ENCODE data around the gene CALML3.

The CALML3 gene

DNA sequence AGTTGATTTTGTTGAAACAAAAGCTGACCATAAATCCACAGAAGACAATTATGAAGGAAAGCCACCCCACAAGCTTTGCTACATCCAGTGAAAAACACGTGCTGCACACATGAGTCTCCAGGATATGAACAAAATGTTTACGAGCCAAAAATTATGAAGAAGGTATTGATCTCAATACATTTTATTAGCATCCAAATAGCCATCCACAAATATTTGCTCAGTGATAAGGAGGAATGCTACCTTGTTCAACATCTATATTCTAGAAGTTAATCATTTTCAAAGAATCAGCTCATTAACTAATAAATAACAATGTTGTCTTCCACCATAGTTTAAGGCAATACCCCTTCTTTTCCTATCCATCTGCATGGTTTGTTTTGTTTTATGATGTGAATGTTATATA lies 42.7 kb downstream of the CALML3 start:
- no peak for DNase-seq (ENCODE audit: low read depth in 3 of 3)

DNA sequence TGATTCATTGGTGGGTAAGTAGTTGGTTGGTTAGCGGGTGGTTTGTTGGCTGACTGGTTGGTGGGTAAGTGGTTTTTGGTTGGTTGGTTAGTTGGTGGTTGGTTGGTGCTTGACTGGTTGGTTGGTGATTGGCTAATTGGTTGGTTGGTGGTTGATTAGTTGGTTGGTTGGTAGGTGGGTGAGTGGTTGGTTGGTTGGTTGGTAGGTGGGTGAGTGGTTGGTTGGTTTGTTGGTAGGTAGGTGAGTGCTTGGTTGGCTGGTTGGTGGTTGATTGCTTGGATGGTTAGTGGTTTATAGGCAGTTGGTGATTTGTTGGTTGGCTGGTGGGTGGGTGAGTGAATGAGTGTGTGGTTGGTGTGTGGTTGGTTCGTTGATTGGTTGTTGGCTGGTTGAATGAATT lies 44.2 kb downstream of the CALML3 start:
- DNase-seq (ENCODE audit: low read depth in 3 of 3) = no peak

DNA sequence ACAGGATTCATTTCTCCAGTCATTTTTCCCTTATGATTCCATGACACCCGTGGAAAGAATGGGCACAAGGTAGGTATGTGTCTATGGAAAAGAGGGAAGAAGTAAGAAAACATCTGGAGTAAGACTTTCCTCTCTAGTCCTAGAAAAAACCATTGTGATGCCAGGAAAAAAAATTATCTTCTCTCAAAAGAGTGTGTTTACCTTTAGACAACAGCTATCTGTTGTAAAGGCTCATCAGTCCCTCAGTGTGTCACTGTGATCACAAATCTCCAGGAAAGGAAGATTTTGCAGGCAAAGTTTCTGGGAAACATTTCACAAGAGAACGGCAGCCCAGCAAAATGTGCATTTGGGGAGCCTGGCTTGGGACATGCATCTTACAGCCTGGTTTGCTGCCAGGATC lies 44.8 kb downstream of the CALML3 start:
- DNase-seq (ENCODE audit: low read depth in 3 of 3) = no peak

DNA sequence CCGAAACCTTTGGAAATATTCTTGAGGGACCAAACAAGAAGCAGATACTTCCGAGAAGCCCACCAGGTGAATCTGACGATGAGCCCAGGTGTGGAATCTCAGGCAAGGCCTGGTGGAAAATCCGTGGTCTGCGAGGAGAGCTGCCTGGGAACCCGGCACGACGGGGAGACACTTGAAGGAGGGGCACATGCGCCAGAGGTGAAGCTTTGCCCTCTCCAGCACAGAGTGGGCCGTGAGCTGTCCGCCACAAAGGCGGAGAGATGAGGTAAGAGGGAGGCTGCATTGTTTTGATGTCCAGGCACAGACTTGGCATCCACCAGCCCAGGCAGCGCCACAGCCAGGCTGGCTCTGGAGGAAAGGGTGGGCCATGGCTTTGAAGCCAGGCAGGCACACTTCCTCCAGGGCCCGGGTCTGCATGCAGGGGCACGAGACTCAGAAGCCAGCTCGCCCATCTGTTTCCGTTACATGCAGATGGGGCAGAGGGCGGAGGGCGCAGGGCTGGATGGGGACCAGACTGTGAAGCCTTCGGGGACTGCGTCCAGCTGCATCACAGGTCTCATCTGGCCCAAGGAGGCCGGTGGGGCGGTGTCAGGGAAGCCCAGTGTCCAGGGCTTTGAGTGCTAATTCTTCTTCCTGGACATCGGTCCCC lies 45.4 kb downstream of the CALML3 start:
- DNase-seq (ENCODE audit: low read depth in 3 of 3) = no peak

DNA sequence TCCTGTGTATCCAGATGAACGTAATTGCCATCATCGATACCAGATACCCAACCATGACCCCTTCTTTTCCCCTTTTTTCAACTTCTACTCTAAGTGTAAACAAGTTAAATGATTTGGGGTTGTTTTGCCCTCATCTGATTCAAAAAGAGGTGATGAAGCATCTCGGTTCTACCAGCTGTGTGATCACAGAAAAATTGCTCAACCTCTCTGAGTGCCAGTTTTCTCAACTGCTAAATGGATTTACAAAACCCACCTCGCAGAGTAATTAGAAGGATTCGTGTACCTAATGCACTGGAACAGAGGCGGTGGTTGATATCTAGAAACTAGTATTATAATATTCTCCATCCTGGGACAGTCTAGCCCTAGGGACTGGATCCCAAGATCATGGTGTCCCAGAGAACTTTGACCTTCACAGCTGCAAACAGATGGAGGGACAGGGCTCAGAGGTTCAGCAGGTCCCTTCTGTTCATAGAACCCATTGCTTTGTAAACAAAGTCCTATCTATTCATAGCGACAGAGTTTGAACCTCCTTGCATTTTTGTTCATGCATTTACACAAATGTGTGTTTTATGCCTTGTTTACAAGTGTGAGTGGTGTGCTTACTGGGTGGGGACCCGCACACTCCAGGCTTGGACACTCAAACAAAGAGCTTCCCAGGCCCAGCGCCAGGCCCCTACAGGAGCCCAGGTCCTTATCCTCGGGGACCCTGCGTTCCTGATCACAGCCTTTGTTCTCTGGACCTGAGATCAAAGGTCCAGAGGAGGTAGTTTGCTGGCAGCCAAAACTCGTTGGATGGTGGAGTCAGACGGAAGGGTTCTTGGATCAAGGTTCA lies 46.4 kb downstream of the CALML3 start:
- DNase-seq (ENCODE audit: low read depth in 3 of 3) = no peak

DNA sequence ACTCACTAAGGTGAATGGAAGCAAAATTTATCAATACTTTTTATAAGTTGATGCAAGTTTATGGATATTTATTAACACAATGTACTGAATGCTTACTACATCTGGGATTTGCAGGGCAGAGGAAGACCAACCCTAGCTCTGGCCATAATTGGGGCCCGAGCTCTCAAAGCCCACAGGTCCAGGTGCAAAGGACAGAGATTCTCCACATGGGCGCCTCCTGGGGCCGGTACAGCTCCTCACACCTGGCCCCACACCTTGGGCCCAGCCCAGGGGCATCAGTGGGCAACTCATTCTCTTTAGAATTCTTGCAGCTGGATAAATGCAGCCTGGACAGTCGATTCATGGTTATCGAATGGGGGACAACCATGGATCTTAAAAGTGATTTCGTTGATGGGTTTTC lies 47.1 kb downstream of the CALML3 start:
- no peak for DNase-seq (ENCODE audit: low read depth in 3 of 3)

DNA sequence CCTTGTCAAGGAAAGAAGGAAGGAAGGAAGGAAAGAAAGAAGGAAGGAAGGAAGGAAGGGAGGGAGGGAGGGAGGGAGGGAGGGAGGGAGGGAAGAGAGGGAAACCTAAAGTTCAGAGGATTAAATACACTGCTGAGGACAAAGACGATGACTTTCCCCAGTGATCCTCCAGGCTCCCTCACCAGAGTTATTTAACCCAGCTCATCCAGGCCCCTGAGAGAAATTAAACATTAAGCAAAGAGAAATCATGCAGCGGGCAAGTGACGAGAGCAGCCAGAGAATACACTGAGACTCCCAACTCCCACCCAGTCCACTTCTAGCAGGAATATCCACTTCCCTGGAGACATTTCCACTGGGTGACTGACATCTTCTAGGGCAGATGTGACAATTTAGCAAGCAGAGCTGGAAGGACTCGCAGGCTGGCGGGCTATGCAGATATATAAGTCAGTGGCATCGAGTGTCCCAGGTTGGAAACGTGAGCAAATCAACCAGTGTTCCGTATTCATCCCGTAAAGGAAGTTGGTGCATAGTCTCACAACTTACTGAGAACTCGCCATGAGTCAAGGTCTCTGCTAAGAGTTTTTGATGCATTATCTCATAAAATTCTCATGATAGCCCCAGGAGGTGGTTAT lies 48.7 kb downstream of the CALML3 start:
- no peak for DNase-seq (ENCODE audit: low read depth in 3 of 3)

DNA sequence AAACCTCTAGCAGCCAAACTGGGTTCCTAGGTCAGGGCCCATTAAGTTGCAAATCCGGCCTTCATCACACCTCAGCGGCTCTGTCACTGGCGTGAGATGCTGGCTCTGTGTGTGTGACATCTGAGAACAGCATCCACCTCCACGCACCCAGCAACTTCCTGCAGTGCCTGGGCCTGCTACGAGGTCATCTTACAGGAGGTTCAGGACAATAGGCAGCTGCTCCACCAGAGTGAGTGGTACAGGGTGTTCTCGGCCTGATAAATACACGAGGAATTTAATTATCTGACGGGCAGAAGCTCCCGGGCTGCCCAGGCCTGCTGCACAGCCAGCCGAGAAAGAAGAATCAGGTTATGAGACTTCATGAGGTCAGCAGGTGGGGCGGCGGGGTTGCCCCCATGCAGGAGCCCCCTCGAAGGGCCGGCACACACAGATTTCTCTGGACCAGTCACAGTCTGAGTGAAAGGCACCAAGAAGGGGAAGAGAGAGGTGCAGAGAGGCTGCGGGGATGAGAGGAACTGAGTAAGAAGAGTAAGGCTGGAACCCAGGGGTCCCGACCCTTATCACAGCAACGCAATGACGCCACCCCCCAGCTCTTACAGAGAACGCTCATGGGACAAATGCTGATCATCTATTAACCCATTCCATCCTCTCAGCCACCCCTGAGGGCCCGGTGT lies 49.3 kb downstream of the CALML3 start:
- no peak for DNase-seq (ENCODE audit: low read depth in 3 of 3)

DNA sequence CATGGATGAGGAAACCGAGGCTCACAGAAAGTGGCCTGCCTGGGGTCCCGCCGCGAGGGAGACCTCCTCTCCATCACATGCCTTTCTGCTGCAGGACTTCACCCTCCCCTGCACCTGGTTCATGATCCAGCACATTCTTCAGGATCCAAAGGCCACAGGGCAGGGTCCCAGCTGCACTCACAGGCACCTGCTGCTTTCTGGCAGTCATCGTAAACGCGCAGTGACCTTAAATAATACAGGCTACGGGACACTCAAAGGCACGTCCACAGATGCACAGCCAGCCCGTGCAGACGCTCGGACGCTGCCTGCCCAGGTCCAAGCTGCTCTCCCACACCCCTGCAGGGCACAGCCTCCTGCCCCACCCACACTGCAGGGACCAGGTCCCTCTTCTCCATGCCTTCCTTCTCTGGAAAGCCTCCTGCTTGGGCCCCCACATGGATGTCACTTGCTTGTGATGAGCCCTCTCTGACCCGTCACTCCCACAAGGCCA lies 49.9 kb downstream of the CALML3 start:
- DNase-seq (ENCODE audit: low read depth in 3 of 3) = no peak

DNA sequence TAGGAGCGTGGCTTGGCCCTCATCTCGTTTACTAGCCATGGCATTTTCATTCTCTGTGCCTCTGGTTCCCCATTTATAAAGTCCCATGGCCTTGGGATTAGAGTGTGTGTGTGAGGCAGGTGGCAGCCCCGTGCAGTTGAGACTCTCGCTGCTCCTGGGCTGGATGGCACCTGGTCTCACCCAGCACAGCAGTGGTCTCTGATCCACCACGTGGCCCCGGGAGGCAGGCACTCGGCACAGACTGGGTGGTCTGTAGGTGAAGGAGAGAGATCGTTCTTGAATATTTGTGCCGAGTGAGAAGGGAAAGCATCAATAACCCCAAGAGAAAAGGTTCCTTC lies 50.4 kb downstream of the CALML3 start:
- DNase-seq (ENCODE audit: low read depth in 3 of 3) = no peak

DNA sequence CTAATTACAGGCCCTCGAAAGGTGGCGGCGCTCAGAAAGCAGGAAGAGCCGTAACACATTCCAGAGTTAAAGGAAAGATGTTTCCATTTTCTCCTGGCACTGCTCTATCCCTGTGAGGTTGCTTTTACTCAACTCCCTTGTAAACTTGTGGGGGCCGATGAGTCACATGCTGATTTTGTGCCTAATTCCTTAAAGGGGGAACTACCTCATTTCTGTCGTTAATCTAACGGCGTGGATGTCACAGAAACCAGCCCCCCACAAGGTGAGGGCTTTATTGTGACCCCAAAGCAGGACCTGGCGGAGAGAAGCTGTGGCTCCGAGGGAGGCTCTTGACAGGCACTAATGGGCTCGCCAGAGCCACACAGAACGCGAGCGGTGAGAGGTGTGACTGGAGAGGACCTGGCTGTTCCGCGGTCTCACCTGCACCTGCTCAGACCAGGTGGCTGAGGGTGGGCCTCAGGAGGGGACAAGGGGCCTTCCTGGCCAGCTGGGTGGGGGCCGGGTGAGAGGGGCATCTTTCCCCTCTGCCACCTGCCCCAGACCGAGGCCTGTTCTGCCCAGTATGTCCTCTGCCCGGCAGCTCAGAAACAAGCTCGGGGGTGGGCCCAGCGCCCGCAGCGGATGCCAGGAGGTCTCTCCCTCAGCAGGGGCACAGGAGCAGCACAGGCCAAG lies 50.9 kb downstream of the CALML3 start:
- DNase-seq (ENCODE audit: low read depth in 3 of 3) = no peak

DNA sequence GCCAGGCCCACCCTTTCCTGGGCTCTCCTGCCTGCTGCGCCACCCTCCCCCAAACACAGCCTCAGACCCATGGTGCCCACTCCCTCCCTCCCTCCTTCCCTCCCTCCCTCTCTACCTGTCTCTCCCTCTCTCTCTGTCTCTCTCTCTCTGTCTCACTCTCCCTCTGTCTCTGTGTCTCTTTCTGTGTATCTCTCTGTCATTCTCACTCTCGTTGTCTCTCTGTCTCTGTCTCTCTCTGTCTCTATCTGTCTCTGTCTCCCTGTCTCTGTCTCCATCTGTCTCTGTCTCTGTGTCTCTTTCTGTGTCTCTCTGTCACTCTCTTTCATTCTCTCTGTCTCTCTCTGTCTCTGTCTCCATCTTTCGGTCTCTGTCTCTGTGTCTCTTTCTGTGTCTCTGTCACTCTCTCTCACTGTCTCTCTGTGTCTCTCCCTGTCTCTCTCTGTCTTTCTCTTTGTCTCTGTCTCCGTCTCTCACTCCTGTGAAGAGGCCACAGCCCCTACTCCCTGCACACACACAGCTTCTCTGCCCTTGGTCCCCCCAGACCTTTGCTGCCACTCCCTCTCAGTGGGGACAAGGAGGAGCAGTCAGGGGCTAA lies 51.5 kb downstream of the CALML3 start:
- DNase-seq (ENCODE audit: low read depth in 3 of 3) = no peak
